GM18507 (cell line): Measurements from ENCODE around the gene PRLR.
"Not testable (repeated sequence)": the region's sequence is repeated elsewhere in the genome, so short reads cannot be mapped to it uniquely, and the experiment has no call there.

ENCODE experiments used
- DNase-seq: peaks from one replicate; pipeline ENCODE4 v3.0.0; 2011; ENCODE audit warnings: low read depth; ENCODE audit not compliant: insufficient read length; ENCODE audit errors: extremely low spot score
- FAIRE-seq: peaks from 2 replicates; lab custom pipeline; 2011; peaks lifted over from hg19 to GRCh38; lab: Jason Lieb, UNC

Gene PRLR

DNA sequence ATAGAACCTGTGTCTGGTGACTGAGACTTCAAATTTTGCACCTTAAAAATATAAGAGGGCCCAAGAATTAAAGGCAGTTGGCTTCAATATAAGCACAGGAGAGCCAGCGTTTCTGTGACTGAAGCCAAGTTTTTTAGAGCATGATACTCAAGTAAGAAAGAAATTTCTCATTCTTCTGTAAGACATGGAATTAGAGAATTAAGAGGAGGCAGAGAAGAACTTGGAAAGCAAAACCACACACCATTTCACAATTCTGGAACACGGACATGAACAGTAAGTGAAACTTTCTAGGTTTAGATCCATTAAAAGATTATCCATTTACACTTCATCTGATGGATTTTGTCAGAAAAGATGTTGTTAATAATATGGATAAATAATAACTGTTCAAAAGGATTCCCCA lies 173.6 kb downstream of the PRLR start:
- FAIRE-seq: no peak
- no peak for DNase-seq

DNA sequence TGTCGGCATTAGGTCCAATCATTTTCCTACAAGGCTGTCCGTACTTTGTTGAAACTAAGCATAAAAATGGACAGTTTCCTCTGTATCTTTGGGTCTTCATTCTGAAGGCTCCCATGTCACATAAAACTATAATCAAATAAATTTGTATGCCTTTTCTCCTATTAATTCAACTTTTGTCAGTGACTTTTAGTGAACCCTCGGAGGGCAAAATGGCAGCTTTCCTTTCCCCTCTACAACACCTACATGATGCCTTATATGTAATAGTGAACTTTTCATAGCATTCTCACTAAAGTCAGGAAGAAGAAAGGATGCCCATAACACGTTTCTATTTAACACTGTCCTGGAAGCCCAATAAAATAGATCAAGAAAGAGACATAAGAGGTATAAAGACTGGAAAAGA lies 177.4 kb downstream of the PRLR start:
- no peak for DNase-seq
- FAIRE-seq: no peak

DNA sequence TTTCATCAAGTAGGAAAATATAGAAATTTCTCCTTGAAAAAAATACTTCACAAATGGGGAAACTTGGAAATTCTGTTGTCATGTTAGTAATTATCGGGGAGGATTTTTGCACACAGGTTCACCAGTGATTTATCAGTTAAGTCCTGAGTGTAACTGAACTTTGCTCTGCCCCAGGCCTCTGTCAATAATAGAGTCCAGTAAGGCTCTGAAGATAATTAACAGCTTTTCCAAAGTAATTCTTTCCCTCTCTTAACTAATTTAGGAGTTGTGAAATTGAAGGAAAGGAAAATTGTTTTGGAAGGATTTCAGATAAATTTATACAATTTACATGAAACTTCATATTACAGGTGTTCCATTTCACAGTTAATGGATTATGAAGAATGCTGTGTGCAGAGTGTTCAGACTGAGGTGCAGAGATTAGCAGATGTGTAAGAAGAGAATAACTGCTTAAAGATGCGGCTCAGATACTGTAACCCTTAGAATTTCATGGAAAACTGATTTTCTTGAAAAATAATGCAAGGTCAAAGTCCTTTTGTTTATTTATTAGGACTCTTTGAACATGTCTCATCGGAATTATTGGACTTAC lies 179.7 kb downstream of the PRLR start:
- DNase-seq: no peak
- FAIRE-seq: no peak

DNA sequence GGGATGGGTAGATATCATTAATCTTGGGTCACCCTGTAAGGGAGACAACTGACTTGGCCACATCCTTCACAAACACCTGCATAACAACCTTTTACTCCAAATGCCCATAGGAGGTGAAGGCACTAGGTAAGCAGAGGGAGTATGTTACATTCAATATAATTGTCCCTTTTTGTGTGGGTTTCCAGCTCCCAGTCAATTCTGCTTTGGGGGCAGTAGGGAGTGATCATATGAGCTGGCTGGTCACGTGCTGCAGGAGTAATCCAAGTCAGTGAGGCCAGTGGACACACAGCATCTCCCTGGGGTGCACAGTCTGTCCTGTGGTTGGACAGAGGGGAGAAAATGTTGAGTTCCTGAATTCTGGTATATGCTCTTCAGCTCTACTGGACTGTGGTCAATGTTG lies 181.4 kb downstream of the PRLR start:
- no peak for DNase-seq
- no peak for FAIRE-seq

DNA sequence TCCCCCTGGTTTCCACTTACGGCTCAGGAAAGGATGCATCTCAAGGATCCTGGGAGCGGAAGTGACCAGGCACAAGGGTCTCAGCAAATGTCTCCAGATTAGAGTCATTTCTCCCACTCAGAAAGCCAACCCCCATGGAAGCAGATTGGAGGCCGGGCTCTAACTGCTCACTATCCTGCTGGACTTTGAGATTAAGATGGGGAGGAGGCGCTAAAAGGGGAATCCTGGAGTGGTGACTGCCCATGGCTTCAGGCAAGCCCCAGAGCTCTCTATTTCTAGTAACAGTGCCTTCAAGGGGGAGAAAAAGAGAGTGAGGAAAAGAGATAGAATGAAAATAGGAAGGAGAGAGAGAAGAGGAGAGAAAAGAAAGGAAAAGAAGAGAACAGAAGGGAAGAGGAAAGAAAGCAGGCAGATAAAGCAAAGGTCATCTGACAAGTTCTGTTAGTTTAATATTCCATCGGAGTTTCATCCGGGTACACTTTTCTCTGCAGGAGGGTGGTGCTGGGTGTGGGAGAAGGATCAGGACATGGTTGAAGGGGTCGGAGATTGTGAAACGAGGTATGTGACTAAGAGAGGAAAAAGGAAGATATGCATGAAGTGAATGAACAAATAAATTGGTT lies 182.4 kb downstream of the PRLR start, which contains the start of gene AGXT2:
TSS of gene AGXT2 (minus strand) at position 165 of the 620 bp plus-strand sequence. CDS start at position 108, 57 bp downstream.
- DNase-seq: no peak
- FAIRE-seq: no peak

- DNase-seq (no peak), FAIRE-seq (no peak)
Observed at GRCh38 chr5:35046774-35047173, 183.5 kb downstream of the PRLR start.

DNA sequence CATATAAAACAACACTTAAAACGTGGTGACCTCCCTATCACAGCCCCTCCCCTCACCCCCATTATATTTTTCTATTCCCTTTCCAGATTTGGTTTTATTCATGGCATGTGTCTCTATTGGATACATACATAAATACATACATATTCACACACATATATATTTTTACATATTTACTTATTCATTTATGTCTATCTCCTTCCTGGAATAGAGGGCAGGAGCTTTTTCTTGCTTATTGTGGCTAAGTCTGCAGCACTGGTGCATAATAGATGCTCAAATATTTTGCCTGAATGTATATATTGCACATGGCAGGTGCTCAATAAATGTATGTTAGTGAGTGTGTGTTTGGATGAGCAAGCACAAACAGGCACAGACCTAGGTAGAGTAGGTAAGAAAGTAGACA lies 185.0 kb downstream of the PRLR start:
- DNase-seq (no peak), FAIRE-seq (no peak)

GRCh38 chr5:35044649-35045048 lies 185.6 kb downstream of the PRLR start:
- no peak for DNase-seq
- FAIRE-seq: no peak

- no peak for DNase-seq
- no peak for FAIRE-seq
Observed at GRCh38 chr5:35042781-35043180, 187.5 kb downstream of the PRLR start.

DNA sequence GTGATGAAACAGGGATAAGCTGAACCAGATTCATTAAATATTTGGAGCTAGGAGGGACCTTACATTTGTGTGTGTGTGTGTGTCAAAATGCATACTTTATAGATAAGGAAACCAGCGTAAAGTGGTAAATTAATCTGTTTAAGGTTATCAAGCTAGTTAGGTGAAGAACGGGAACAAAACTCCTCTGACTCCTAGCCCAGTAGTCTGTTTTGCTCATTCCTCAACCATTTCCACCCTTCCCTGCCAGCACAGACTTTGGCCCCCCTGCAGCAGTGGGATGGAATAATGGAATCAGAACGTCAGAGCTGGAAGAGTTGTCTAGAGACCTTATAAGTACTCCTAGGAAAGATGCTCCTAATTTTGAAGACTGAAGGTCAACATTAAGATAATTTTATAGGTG lies 189.0 kb downstream of the PRLR start:
- DNase-seq (no peak), FAIRE-seq (no peak)

DNA sequence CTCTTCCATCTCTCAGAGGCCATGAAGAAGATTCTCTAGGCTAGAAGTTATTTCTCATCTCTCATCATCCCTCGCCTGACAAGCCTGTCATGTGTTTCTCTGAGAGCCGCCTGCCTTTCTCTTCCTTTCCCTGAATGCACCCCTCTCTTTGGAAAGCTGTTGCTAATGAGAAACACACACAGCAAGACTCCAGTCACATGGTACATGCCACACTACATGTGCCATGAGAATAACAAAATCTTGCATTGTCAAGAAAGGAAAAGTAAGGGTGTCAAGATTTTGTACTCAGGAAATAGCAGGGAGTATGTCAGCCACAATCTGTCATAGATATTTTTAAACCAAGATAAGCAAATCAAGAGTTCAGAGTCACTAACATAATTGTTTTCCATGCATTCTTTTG lies 191.4 kb downstream of the PRLR start:
- FAIRE-seq (no peak), DNase-seq (no peak)

- FAIRE-seq (no peak), DNase-seq (no peak)
Observed at GRCh38 chr5:35036536-35036935, 193.8 kb downstream of the PRLR start.

GRCh38 chr5:35035929-35036328 lies 194.4 kb downstream of the PRLR start:
- FAIRE-seq: not testable (repeated sequence)

GRCh38 chr5:35035271-35035670 lies 195.0 kb downstream of the PRLR start:
- FAIRE-seq (no peak), DNase-seq (no peak)

More at GRCh38 chr5:35035929-35036328, 194.4 kb downstream of the PRLR start:
- not testable (repeated sequence) for DNase-seq

DNA sequence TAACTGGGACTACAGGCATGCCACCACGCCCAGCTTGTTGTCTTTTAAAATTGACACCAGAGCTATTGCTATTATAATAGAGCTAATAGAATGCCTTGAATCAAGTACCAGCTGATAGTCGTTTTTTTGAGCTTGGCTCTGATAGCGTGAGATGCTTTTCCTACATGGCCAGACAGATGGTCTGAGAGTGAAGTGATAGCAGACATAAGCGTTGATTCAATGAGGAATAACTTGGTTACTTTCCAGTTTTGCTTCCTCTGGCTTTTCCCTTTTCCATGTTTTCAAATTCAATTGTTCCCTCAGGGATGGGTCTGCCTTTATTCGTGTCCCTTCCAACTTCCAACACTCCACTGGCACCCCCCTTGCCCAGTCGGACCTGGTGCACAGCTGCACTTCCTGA lies 197.9 kb downstream of the PRLR start:
- no peak for FAIRE-seq
- no peak for DNase-seq

- FAIRE-seq (no peak), DNase-seq (no peak)
Observed at GRCh38 chr5:35031276-35031675, 199.0 kb downstream of the PRLR start.

DNA sequence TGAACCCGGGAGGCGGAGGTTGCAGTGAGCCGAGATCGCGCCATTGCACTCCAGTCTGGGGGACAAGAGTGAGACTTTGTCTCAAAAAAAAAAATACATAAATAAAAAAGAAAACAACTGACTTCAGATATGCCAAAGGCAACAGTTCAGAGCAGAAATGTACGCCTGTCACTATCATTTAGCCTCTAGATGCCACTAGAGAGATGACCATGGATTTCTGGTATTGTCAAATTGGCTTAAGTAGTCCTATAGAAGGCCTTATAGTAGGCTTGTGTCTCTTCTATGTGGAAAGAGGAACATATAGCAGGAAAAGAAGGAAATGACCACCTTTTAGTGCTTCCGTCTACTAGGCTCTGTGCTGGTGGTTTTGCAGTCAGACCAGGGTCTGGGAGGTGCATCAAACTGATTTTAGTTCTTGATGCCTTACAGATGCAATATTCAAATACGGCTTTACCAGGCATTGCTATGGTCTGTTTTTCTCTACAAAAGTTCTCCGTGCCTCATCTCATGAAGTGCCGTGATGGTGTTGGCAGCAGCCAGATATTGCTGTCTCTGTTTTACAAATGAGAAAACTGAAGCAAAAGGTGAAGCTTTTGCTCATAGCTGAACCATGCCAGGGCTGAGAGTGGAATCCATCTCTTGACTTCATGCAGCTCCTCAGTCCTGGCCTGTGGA lies 199.7 kb downstream of the PRLR start:
- FAIRE-seq (no peak), DNase-seq (no peak)

- DNase-seq (no peak), FAIRE-seq (no peak)
Observed at GRCh38 chr5:35029333-35029732, 201.0 kb downstream of the PRLR start.

- DNase-seq (no peak), FAIRE-seq (peak; percentile 41)
Observed at GRCh38 chr5:35026941-35027340, 203.3 kb downstream of the PRLR start.

DNA sequence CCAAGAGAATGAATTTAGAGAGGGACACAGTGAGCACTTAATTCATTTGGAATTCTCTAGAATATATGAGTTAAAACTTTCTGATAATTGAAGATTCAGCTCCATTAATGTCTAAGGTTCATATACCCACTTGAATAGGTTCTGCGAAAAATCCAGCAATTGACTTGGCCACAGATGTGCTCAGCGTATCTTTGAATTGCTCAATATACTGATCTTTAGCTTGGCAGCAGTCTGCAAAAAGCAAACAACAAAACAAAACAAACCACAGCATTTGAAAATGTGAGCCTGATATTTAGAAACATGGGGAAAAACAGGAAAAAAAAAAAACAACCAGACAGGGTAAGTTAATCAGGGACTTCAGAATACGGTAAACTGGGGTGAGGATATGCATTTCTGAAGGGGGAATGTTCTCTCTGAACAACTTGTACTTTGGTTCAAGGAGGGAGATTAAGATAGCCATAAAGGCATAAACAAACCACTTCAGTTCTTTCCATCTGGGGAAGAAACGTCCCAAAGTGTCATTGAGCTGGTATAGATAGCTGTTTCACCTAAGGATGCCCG lies 203.9 kb downstream of the PRLR start:
- FAIRE-seq (no peak), DNase-seq (no peak)
